Measurements from ENCODE around the gene MICALL1.

Gene MICALL1

DNA sequence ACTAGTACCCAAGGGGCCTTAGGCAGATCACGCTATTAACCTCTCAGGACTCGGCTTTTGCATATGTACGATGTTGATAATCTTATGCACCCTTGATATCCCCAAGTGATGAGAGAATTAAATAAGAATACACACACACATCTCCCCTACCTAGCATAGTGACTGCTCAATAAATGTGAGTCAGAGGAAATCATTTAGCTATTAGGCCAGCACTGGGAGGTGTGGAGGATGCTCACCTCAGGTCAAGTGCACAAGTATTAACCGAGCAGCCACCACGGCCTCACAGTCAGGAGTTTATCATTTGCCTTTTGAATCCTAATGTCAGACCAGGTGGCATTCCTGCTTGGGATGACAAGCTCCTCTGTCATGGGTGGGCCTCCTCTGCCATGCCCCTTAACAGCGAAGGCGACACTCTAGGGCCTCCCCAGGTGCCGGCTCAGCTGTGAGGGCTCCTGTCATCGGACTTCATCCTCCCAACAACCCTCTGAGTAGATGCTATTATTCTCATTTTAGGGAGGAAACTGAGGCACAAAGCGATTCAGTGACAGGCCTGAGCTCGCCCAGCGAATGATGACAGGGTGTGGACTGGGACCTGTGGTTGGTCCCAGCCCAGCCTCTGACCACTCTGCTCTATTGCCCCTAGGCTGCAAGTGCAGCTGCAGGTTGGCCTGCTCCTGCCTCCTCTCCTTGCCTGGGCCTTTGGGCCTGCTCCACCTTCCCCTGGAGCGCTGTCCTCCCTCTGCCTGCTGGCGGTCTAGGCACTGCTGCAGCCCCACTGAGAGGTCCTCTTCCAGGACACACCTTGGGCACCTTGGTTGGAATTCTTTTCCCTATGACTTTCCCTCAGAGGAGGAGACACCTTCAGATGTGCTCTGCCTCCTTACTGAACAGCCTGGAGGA lies 83.3 kb downstream of the MICALL1 start:
- Histone ChIP-seq H3K4me3 (ENCODE audit: low read length) (no peak overlapping the region), H3F3A (ENCODE audit: control insufficient read depth, insufficient read depth) (no peaks in the 10 kb centered on the region), H3K9me3 (ENCODE audit: control insufficient read depth, insufficient read depth, low read length) (no peaks in the 10 kb centered on the region), H3K36me3 (ENCODE audit: control insufficient read depth, low read length) (no peaks in the 10 kb centered on the region), H3K4me1 (ENCODE audit: control insufficient read depth, low read length) (no peaks in the 10 kb centered on the region), H3K27ac (ENCODE audit: low read depth, low read length) (no peak overlapping the region), H3K4me2 (ENCODE audit: low read length) (no peak overlapping the region), H3K27me3 (ENCODE audit: control insufficient read depth, low read length) (no peaks in the 10 kb centered on the region), H3K9me2 (replicated peaks; ENCODE audit: control insufficient read depth, low read length) (no peaks in the 10 kb centered on the region), H3K79me2 (ENCODE audit: control insufficient read depth, low read length) (no peaks in the 10 kb centered on the region), H4K20me1 (ENCODE audit: control insufficient read depth, insufficient read depth, low read depth, low read length) (no peaks in the 10 kb centered on the region)
- TF ChIP-seq EZH2phosphoT487 (IDR thresholded peaks at IDR 0.05; ENCODE audit: borderline replicate concordance, low read length): no peak
- TF ChIP-seq, protein P1, sequence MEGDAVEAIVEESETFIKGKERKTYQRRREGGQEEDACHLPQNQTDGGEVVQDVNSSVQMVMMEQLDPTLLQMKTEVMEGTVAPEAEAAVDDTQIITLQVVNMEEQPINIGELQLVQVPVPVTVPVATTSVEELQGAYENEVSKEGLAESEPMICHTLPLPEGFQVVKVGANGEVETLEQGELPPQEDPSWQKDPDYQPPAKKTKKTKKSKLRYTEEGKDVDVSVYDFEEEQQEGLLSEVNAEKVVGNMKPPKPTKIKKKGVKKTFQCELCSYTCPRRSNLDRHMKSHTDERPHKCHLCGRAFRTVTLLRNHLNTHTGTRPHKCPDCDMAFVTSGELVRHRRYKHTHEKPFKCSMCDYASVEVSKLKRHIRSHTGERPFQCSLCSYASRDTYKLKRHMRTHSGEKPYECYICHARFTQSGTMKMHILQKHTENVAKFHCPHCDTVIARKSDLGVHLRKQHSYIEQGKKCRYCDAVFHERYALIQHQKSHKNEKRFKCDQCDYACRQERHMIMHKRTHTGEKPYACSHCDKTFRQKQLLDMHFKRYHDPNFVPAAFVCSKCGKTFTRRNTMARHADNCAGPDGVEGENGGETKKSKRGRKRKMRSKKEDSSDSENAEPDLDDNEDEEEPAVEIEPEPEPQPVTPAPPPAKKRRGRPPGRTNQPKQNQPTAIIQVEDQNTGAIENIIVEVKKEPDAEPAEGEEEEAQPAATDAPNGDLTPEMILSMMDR (IDR thresholded peaks at IDR 0.05; ENCODE audit: low read depth, low read length, poor library complexity, severe bottlenecking): no peak

DNA sequence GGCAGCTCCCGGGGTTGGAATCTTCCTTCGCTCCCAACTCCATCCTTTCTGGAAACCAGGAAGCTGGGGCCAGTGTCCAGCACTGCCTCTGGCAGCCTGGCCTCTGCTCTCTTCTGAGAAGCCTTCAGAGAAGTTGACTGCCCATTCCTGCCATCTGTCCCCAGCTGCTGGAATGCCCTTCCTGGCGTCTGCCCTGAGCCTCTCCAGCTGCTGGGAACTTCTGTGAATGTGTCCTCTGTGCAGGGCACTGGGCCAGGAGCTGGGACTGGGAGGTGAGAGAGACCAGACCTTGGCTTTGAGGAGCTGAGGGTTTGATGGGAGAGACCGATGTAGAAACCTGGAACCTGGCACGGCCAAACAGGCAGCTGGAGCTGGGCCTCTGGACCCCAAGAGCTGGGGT lies 84.2 kb downstream of the MICALL1 start:
- H3K9me3 ChIP-seq (ENCODE audit: control insufficient read depth, insufficient read depth, low read length): no peaks in the 10 kb centered on the region
- no peaks in the 10 kb centered on the region for H3K36me3 ChIP-seq (ENCODE audit: control insufficient read depth, low read length)
- H3K4me2 ChIP-seq (ENCODE audit: low read length): no peak overlapping the region
- H3K4me1 ChIP-seq (ENCODE audit: control insufficient read depth, low read length): no peaks in the 10 kb centered on the region
- no peaks in the 10 kb centered on the region for H3K9me2 ChIP-seq (replicated peaks; ENCODE audit: control insufficient read depth, low read length)
- no peak overlapping the region for H3K27ac ChIP-seq (ENCODE audit: low read depth, low read length)
- no peak for TF ChIP-seq EZH2phosphoT487 (IDR thresholded peaks at IDR 0.05; ENCODE audit: borderline replicate concordance, low read length)
- TF ChIP-seq, protein P1 (IDR thresholded peaks at IDR 0.05; ENCODE audit: low read depth, low read length, poor library complexity, severe bottlenecking): no peak
- no peaks in the 10 kb centered on the region for H3F3A ChIP-seq (ENCODE audit: control insufficient read depth, insufficient read depth)
- no peaks in the 10 kb centered on the region for H3K79me2 ChIP-seq (ENCODE audit: control insufficient read depth, low read length)
- H3K4me3 ChIP-seq (ENCODE audit: low read length): no peak overlapping the region
- H3K27me3 ChIP-seq (ENCODE audit: control insufficient read depth, low read length): no peaks in the 10 kb centered on the region
- no peaks in the 10 kb centered on the region for H4K20me1 ChIP-seq (ENCODE audit: control insufficient read depth, insufficient read depth, low read depth, low read length)

DNA sequence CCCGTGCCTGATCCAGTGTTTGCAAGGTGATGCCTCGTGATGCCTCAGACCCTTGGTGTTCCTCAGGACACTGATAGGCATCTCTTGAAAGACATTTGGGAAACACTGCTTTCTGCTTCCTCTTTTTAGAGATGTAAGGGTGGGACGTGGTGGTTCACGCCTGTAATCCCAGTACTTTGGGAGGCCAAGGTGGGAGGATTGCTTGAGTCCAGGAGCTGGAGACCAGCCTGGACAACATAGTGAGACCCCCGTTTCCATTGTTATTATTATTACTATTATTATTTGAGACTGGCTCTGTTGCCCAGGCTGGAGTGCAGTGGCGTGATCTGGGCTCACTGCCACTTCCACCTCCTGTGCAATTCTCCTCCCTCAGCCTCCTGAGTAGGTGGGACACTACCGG lies 84.8 kb downstream of the MICALL1 start:
- Histone ChIP-seq H3K79me2 (ENCODE audit: control insufficient read depth, low read length) (no peaks in the 10 kb centered on the region), H3K9me3 (ENCODE audit: control insufficient read depth, insufficient read depth, low read length) (no peaks in the 10 kb centered on the region), H3F3A (ENCODE audit: control insufficient read depth, insufficient read depth) (no peaks in the 10 kb centered on the region), H3K27me3 (ENCODE audit: control insufficient read depth, low read length) (no peaks in the 10 kb centered on the region), H3K4me1 (ENCODE audit: control insufficient read depth, low read length) (peaks cover under 1% of the 10 kb centered on the region), H3K4me2 (ENCODE audit: low read length) (no peak overlapping the region), H3K9me2 (replicated peaks; ENCODE audit: control insufficient read depth, low read length) (no peaks in the 10 kb centered on the region), H4K20me1 (ENCODE audit: control insufficient read depth, insufficient read depth, low read depth, low read length) (no peaks in the 10 kb centered on the region), H3K4me3 (ENCODE audit: low read length) (no peak overlapping the region), H3K27ac (ENCODE audit: low read depth, low read length) (no peak overlapping the region), H3K36me3 (ENCODE audit: control insufficient read depth, low read length) (no peaks in the 10 kb centered on the region)
- TF ChIP-seq EZH2phosphoT487 (IDR thresholded peaks at IDR 0.05; ENCODE audit: borderline replicate concordance, low read length): no peak
- TF ChIP-seq, protein P1 (IDR thresholded peaks at IDR 0.05; ENCODE audit: low read depth, low read length, poor library complexity, severe bottlenecking): no peak
